ENCODE measurements around the gene TMEM95. TPM values are rescaled to one million over a fixed set of nuclear protein-coding genes. Genes with fewer than 3 reads are reported as not detected.
"Not testable (repeated sequence)": the region's sequence is repeated elsewhere in the genome, so short reads cannot be mapped to it uniquely, and the experiment has no call there.

TMEM95 gene
- total and polyA plus RNA-seq, 10 of the 15 experiments (the other 5 are each of a cell fraction or from before 2014, with no cell fraction given), result 0.05 to 0.28 TPM; not detected in 8

DNA sequence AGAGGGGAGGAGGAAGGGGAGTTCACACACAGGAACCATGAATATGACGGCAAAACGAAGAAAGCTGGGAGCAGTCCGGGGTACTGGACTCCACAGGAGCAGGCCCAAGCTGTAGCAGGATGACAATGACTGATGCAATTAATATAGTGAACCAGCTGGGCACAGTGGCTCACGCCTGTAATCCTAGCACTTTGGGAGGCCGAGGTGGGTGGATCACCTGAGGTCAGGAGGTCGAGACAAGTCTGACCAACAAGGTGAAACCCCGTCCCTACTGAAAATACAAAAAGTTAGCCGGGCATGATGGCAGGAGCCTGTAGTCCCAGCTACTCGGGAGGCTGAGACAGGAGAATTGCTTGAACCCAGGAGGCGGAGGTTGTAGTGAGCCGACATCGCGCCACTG lies 19.2 kb upstream of the TMEM95 start:
- BruUV-seq (replicated peaks); H4K20me1 ChIP-seq (ENCODE audit: control insufficient read depth, insufficient read depth); intact Hi-C loops (cut with micrococcal nuclease; ENCODE audit: unreplicated experiment); H2AFZ ChIP-seq (ENCODE audit: control insufficient read depth, low read depth, low read length); FAIRE-seq; in situ Hi-C loops (cut with MboI); H3K27me3 ChIP-seq (replicated peaks in 1 of 2; ENCODE audit: control insufficient read depth in 2 of 2, insufficient read depth in 2 of 2, low read length in 1 of 2); H3K9me3 ChIP-seq (replicated peaks; ENCODE audit: control insufficient read depth, insufficient read depth, low read length); DNase-seq (ENCODE audit: low read depth, low spot score): not testable (repeated sequence)
- Histone ChIP-seq H3K36me3 (ENCODE audit: control insufficient read depth in 2 of 2, insufficient read depth in 2 of 2, low read length in 1 of 2) (peaks cover 0 to 17% of the 10 kb centered on the region in 2 experiments; a peak in 2 of 4 replicates), H3K27ac (ENCODE audit: control insufficient read depth, insufficient read depth) (peak overlapping the region; percentile 99), H3K4me1 (ENCODE audit: control insufficient read depth, insufficient read depth, low read length) (peaks cover 34% of the 10 kb centered on the region), H3K79me2 (ENCODE audit: control insufficient read depth, insufficient read depth, low read length) (peaks cover 30% of the 10 kb centered on the region), H3K4me2 (ENCODE audit: control insufficient read depth, insufficient read depth) (peak overlapping the region; percentile 97), H3K4me3 (peak overlapping the region; percentile 96), H3K9ac (ENCODE audit: control insufficient read depth, insufficient read depth, low read length) (peak overlapping the region; percentile 99)
- peak; percentile 16 for ATAC-seq
- SMC1A ChIA-PET (ENCODE audit: uncharacterized antibody, unreplicated experiment), result interaction anchor here (0.8 to 4.5 kb wide), 13 partner anchors 7 to 290 kb away, joined by 3 to 33 read pairs (median 5); partner anchors contain the start of genes CTDNEP1, GPS2, KCTD11 and NEURL4
- RAD21 ChIA-PET (ENCODE audit: unreplicated experiment), result interaction anchor here (0.6 to 5.2 kb wide), 16 partner anchors 9 to 351 kb away, joined by 3 to 45 read pairs (median 4); partner anchors contain the start of genes FXR2, GABARAP, KCTD11 and PLSCR3
- CTCF ChIA-PET, result interaction anchor here (0.7 to 3.8 kb wide), 15 partner anchors 9 to 352 kb away, joined by 3 to 46 read pairs (median 8); partner anchors contain the start of genes NEURL4, SENP3, TMEM102 and TMEM256
- TF ChIP-seq NR2F1 (conservative IDR thresholded peaks at IDR 0.05), result peak; percentile 92
- peak in 1 of 2 experiments; percentile 64; a peak in 2 of 4 replicates for TF ChIP-seq BHLHE40 (IDR thresholded peaks at IDR 0.05; ENCODE audit: borderline replicate concordance in 1 of 2, low read depth in 2 of 2, low read length in 1 of 2)
- 0 out of 2 replicates have a peak, but pooled peaks have one; percentile 22 for TF ChIP-seq HDGF (IDR thresholded peaks at IDR 0.05)
- POLR2A ChIA-PET, result interaction anchor here (0.5 to 3.9 kb wide), 21 partner anchors 8 to 1607 kb away, joined by 3 to 52 read pairs (median 5); partner anchors contain the start of genes FXR2, GPS2, KCTD11 and POLR2A
- WGBS (ENCODE audit: insufficient coverage, insufficient replicate concordance, low lambda C conversion rate, missing lambda C conversion rate), result 23% methylated on average over 13 of the region's 13 CpGs

Data from GM12878 (cell line).